Anterior cingulate cortex (tissue), 58 donors: ENCODE results near the gene FRG2.
"Not testable (repeated sequence)": the region's sequence is repeated elsewhere in the genome, so short reads cannot be mapped to it uniquely, and the experiment has no call there.

ENCODE experiments used
- DNase-seq, 58 donors: peaks; one replicate each; lab custom pipeline; 2025; lab: John Stamatoyannopoulos, UW

FRG2 gene

GRCh38 chr4:190016369-190017289, 10.4 kb downstream of the FRG2 start:
- DNase-seq, result no peak

- DNase-seq, result no peak
Measured at GRCh38 chr4:190015538-190016368, 11.3 kb downstream of the FRG2 start.

GRCh38 chr4:190014771-190015537, 12.1 kb downstream of the FRG2 start:
- no peak for DNase-seq

- DNase-seq, result not testable (repeated sequence)
Measured at GRCh38 chr4:189989941-189990340, 37.1 kb downstream of the FRG2 start.

GRCh38 chr4:189988877-189989431, 38.1 kb downstream of the FRG2 start:
- no peak for DNase-seq

GRCh38 chr4:189985651-189986243, 41.3 kb downstream of the FRG2 start:
- DNase-seq, result not testable (repeated sequence)

GRCh38 chr4:189984661-189985060, 42.4 kb downstream of the FRG2 start:
- not testable (repeated sequence) for DNase-seq

- not testable (repeated sequence) for DNase-seq
Measured at GRCh38 chr4:189983916-189984526, 43.0 kb downstream of the FRG2 start.

GRCh38 chr4:189981970-189982369, 45.1 kb downstream of the FRG2 start:
- DNase-seq, result no peak

- not testable (repeated sequence) for DNase-seq
Measured at GRCh38 chr4:189980292-189980691, 46.8 kb downstream of the FRG2 start.

GRCh38 chr4:189979196-189980047, 47.6 kb downstream of the FRG2 start:
- no peak for DNase-seq
